ENCODE results near the gene CHD2.

GRCh38 chr15:92981333-92981732 lies 81.2 kb downstream of the CHD2 start:
- TF ChIP-seq CTCF (IDR thresholded peaks at IDR 0.05; ENCODE audit: extremely low read depth in 1 of 2, insufficient read depth in 1 of 2, low read depth in 1 of 2, low read length in 2 of 2), result no peak
- TF ChIP-seq POLR2A (IDR thresholded peaks at IDR 0.05; ENCODE audit: low read depth, low read length), result no peak
- no peak for TF ChIP-seq POLR2AphosphoS5 (IDR thresholded peaks at IDR 0.05; ENCODE audit: insufficient read depth, low read depth, low read length)
- no peak for TF ChIP-seq EZH2 (IDR thresholded peaks at IDR 0.05; ENCODE audit: borderline replicate concordance, low read depth, low read length, severe bottlenecking)
